ENCODE results near the gene PTMS.

Gene PTMS

GRCh38 chr12:6792522-6793201 lies 26.5 kb downstream of the PTMS start:
- in situ Hi-C loops (cut with HindIII; ENCODE audit: low sequenced_read_pairs): loop anchor here (10.0 kb wide), 1 partner anchor 158 kb away; the partner anchor contains the start of gene LPAR5
- no peak for TF ChIP-seq CTCF (IDR thresholded peaks at IDR 0.05; ENCODE audit: low read depth, low read length, missing control alignments)
- DNase-seq (ENCODE audit: low read depth): no peak

GRCh38 chr12:6795088-6795487 lies 28.9 kb downstream of the PTMS start:
- TF ChIP-seq CTCF (IDR thresholded peaks at IDR 0.05; ENCODE audit: low read depth, low read length, missing control alignments): no peak
- no peak overlapping the region for H3K4me3 ChIP-seq (ENCODE audit: low read depth, low read length)
- in situ Hi-C loops (cut with HindIII; ENCODE audit: low sequenced_read_pairs): loop anchor here (5.0 to 10.0 kb wide), 2 partner anchors 68 to 160 kb away; partner anchors contain the start of gene LPAR5
- DNase-seq (ENCODE audit: low read depth): no peak

More at GRCh38 chr12:6792522-6793201, 26.5 kb downstream of the PTMS start:
- no peak overlapping the region for H3K4me3 ChIP-seq (ENCODE audit: low read depth, low read length)

DNA sequence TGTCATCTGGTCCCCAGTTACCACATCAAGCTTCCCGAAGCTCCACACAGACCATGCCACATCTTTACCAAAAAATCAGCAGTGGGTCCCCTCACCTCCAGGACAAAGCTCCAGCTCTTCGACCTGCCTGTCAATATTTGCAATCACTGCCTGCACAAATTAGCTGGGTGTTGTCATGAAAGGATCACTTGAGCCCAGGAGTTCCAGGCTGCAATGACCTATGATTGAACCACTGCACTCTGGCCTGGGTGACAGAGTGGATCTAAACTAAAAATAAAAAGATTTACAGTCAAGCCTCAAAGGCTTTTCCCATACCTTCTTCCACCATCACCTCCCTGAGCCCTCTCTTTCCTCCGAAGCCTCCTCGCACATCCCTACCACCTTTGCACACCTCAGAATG lies 30.4 kb downstream of the PTMS start:
- TF ChIP-seq CTCF (IDR thresholded peaks at IDR 0.05; ENCODE audit: low read depth, low read length, missing control alignments): no peak
- no peak for DNase-seq (ENCODE audit: low read depth)
- in situ Hi-C loops (cut with HindIII; ENCODE audit: low sequenced_read_pairs): loop anchor here (5.0 to 10.0 kb wide), 2 partner anchors 69 to 162 kb away; partner anchors contain the start of gene LPAR5
- no peak overlapping the region for H3K4me3 ChIP-seq (ENCODE audit: low read depth, low read length)

DNA sequence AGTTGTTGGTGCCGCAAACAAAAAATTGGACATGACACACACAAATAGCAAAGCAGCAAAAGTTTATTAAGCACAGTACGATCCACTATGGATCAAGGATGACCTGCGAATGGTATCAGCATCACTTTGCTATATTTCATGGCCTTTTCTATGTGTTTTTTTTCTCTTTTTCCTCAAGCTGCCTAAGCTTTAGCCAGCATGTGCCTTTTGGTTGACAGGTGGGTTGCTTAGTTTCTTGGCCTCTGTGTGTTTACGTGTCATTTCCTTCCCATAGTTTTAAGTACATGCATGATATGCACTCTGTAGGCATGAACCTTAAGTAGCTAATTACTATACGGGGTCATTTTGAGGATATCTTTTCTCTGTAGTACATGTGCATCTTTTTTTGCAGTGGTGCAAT lies 33.0 kb downstream of the PTMS start:
- H3K4me3 ChIP-seq (ENCODE audit: low read depth, low read length): no peak overlapping the region
- no peak for TF ChIP-seq CTCF (IDR thresholded peaks at IDR 0.05; ENCODE audit: low read depth, low read length, missing control alignments)
- DNase-seq (ENCODE audit: low read depth): no peak
- in situ Hi-C loops (cut with HindIII; ENCODE audit: low sequenced_read_pairs): loop anchor here (5.0 to 10.0 kb wide), 2 partner anchors 72 to 164 kb away; partner anchors contain the start of gene LPAR5

DNA sequence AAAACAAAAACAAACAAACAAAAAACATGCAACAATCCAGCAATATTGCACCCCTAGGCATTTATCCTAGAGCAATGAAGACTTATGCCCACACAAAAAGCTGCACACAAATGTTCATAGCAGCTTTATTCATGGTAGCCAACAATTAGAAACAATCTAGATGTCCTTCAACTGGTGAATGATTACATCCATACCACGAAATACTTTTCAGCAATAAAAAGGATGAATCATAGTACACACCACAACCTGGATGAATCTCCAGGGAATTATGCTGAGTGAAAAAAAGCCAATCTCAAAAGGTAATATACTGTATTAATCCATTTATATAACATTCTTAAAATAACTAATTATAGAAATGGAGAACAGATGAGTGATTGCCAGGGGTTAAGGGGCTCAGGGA lies 41.0 kb downstream of the PTMS start:
- no peak for TF ChIP-seq CTCF (IDR thresholded peaks at IDR 0.05; ENCODE audit: low read depth, low read length, missing control alignments)
- in situ Hi-C loops (cut with HindIII; ENCODE audit: low sequenced_read_pairs): no loop called here
- DNase-seq (ENCODE audit: low read depth): no peak
- H3K4me3 ChIP-seq (ENCODE audit: low read depth, low read length): no peak overlapping the region

- no peak overlapping the region for H3K4me3 ChIP-seq (ENCODE audit: low read depth, low read length)
- in situ Hi-C loops (cut with HindIII; ENCODE audit: low sequenced_read_pairs): no loop called here
- no peak for DNase-seq (ENCODE audit: low read depth)
- no peak for TF ChIP-seq CTCF (IDR thresholded peaks at IDR 0.05; ENCODE audit: low read depth, low read length, missing control alignments)
These were observed 42.9 kb downstream of the PTMS start for GRCh38 chr12:6809056-6809455.

Data from astrocyte of the cerebellum (primary cell).